ENCODE data around the gene CYP2U1.
A peak's percentile ranks its signal among the peaks of the same experiment; 100 is the strongest.
"Not testable (repeated sequence)": the region's sequence is repeated elsewhere in the genome, so short reads cannot be mapped to it uniquely, and the experiment has no call there.

The CYP2U1 gene

GRCh38 chr4:107917500-107917899 is 13.8 kb upstream of the CYP2U1 start:
- DNase-seq (ENCODE audit: low read depth in 2 of 3, low spot score in 1 of 3): no peak

GRCh38 chr4:107922486-107923473 is 8.6 kb upstream of the CYP2U1 start:
- no peak for DNase-seq (ENCODE audit: low read depth in 2 of 3, low spot score in 1 of 3)

GRCh38 chr4:107925713-107926112 is 5.6 kb upstream of the CYP2U1 start:
- not testable (repeated sequence) for DNase-seq (ENCODE audit: low read depth in 2 of 3, low spot score in 1 of 3)

- DNase-seq (ENCODE audit: low read depth in 2 of 3, low spot score in 1 of 3): not testable (repeated sequence)
Observed at GRCh38 chr4:107926875-107927274, 4.5 kb upstream of the CYP2U1 start.

- peak in 1 of 3 donors; percentile 3 for DNase-seq (ENCODE audit: low read depth in 2 of 3, low spot score in 1 of 3)
Observed at GRCh38 chr4:107931775-107932321, 499 bp downstream of the CYP2U1 start.

- DNase-seq (ENCODE audit: low read depth in 2 of 3, low spot score in 1 of 3): no peak
Observed at GRCh38 chr4:107935246-107935645, 3.9 kb downstream of the CYP2U1 start.

- DNase-seq (ENCODE audit: low read depth in 2 of 3, low spot score in 1 of 3): no peak
Observed at GRCh38 chr4:107937040-107937439, 5.7 kb downstream of the CYP2U1 start.

GRCh38 chr4:107939307-107939706 is 8.0 kb downstream of the CYP2U1 start:
- no peak for DNase-seq (ENCODE audit: low read depth in 2 of 3, low spot score in 1 of 3)

- no peak for DNase-seq (ENCODE audit: low read depth in 2 of 3, low spot score in 1 of 3)
Observed at GRCh38 chr4:107945809-107946208, 14.5 kb downstream of the CYP2U1 start.

GRCh38 chr4:107950746-107951540 is 19.6 kb downstream of the CYP2U1 start:
- no peak for DNase-seq (ENCODE audit: low read depth in 2 of 3, low spot score in 1 of 3)

GRCh38 chr4:107951551-107951950 is 20.2 kb downstream of the CYP2U1 start:
- DNase-seq (ENCODE audit: low read depth in 2 of 3, low spot score in 1 of 3): no peak

GRCh38 chr4:107956011-107956410 is 24.7 kb downstream of the CYP2U1 start:
- no peak for DNase-seq (ENCODE audit: low read depth in 2 of 3, low spot score in 1 of 3)

GRCh38 chr4:107966903-107967302 is 35.6 kb downstream of the CYP2U1 start:
- DNase-seq (ENCODE audit: low read depth in 2 of 3, low spot score in 1 of 3): no peak

- not testable (repeated sequence) for DNase-seq (ENCODE audit: low read depth in 2 of 3, low spot score in 1 of 3)
Observed at GRCh38 chr4:107967519-107967918, 36.2 kb downstream of the CYP2U1 start.

- DNase-seq (ENCODE audit: low read depth in 2 of 3, low spot score in 1 of 3): not testable (repeated sequence)
Observed at GRCh38 chr4:107967921-107968320, 36.6 kb downstream of the CYP2U1 start.

GRCh38 chr4:107970063-107970798 is 38.9 kb downstream of the CYP2U1 start:
- no peak for DNase-seq (ENCODE audit: low read depth in 2 of 3, low spot score in 1 of 3)

- no peak for DNase-seq (ENCODE audit: low read depth in 2 of 3, low spot score in 1 of 3)
Observed at GRCh38 chr4:107972605-107973004, 41.3 kb downstream of the CYP2U1 start.

GRCh38 chr4:107974523-107974922 is 43.2 kb downstream of the CYP2U1 start:
- no peak for DNase-seq (ENCODE audit: low read depth in 2 of 3, low spot score in 1 of 3)

- DNase-seq (ENCODE audit: low read depth in 2 of 3, low spot score in 1 of 3): no peak
Observed at GRCh38 chr4:107977482-107977881, 46.1 kb downstream of the CYP2U1 start.

- no peak for DNase-seq (ENCODE audit: low read depth in 2 of 3, low spot score in 1 of 3)
Observed at GRCh38 chr4:107977966-107978705, 46.8 kb downstream of the CYP2U1 start.

Measured in stimulated activated CD4-positive, alpha-beta T cell treated with anti-CD3 and anti-CD28 coated beads, Interleukin-12 subunit alpha, Interleukin-12 subunit beta, amount 100 ng/mL, for 48 hours (primary cell).